ENCODE data around the gene SPATA24.
"Not testable (repeated sequence)": the region's sequence is repeated elsewhere in the genome, so short reads cannot be mapped to it uniquely, and the experiment has no call there.

The SPATA24 gene

DNA sequence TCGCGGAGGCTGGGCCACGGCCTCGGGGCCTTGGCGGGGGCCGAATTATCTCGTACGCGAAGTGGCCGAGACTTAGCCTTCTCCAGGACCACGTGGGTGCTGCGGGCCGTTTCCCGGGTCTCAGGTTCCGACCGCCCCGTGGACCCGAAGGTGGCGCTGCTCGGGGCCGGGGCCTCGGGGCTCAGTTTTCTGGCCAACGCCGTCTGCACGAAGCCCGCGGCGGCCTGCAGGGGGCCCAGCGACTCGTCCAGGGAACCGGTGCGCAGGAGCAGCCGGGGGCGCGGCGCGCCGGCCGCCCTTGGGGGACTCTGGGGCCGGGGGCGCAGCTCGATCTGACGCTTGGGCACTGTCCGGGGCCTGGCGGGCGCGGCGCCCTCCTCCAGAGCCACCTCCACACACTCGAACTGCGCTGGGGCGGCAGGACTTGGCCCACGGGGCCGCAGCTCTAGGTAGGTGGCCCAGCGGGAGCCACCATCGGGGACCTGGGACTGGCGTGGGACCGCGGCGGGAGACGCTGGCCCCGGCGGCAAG lies 9.7 kb downstream of the SPATA24 start:
- no peak for DNase-seq

DNA sequence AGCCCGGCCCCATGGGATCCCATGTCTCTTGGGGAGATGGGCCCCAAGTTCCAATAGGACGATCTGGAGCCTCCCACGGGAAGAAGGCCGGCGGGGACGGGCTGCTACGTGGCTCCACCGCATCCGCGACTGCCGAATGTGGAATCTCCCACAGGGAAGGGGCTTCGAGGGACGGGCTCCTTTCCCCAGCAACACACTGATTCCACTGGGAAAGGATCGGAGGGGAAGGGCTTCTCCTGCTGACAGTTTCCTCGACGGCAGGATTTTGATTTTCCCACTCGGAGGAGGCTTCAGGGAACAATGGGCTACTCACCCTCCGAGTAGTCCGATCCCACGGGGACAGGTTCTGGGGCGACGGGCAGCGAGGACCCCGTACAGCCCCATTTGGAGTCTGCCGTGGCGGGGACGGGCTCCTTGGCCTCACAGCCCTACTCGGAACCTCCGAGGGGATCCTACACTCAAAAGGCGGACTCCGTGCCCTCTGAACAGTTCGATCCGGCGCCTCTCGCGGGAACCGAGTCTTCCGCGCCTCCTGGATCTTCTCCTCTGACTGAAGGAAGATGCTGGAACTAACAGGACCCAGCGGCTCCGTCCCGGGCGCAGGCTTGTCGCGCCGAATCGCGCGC lies 10.3 kb downstream of the SPATA24 start:
- no peak for DNase-seq

DNA sequence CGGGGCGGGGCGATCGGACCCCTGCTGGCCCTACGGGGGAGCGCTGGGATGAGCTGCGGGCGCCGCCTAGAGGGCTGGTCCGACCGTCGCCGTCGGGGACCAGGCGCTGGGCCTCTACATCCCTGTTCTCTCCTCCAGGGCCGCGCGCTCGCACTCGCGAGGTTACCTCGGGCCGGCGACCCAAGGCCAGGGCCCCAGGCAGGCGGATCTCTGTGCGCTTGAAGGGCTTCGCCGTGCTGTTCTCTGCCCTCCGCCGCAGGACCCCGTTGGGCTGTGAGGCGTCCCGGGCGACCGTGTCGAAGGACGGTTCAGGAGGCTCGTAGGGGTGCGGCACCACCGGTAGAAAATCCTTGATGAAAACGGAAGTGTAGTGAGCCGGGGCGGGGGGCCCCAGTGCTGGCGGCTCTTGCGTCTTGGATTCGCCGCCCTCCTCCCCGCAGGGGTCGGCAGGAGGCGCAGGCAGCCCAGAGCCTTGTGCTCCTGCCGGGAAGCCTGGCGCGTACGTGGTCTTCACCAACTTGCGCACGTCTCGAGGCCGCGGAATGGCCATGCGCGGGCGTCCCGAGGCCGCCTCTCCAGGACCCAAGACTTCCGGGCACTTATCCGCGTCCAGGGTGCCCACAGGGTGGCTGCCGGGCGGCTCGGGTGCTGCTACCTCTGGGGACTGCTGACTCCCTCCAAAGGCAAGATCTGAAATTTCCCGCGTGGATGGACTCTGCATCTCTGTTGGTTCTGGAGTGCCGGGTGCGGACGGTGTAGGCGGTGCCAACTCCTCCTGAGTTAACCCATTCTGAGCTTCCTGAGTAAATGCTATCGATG lies 11.0 kb downstream of the SPATA24 start:
- no peak for DNase-seq

DNA sequence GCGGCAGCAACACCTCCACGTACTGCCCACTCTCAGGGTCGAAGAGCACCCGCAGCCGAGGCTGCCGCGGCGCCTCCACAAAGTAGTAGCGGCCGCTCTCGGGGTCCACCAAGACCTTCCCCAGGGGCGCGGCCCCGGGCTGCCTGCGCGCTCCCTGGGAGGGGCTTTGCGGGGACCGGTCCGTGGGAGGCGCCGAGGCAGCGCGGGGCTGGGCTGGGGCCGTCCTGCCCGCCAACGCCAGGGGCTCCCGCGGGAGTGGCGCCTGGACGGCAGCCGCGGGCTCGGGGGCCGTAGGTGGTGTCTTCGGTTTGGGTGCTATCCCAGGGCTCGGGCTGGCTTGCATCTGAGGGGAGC lies 11.6 kb downstream of the SPATA24 start:
- no peak for DNase-seq

DNA sequence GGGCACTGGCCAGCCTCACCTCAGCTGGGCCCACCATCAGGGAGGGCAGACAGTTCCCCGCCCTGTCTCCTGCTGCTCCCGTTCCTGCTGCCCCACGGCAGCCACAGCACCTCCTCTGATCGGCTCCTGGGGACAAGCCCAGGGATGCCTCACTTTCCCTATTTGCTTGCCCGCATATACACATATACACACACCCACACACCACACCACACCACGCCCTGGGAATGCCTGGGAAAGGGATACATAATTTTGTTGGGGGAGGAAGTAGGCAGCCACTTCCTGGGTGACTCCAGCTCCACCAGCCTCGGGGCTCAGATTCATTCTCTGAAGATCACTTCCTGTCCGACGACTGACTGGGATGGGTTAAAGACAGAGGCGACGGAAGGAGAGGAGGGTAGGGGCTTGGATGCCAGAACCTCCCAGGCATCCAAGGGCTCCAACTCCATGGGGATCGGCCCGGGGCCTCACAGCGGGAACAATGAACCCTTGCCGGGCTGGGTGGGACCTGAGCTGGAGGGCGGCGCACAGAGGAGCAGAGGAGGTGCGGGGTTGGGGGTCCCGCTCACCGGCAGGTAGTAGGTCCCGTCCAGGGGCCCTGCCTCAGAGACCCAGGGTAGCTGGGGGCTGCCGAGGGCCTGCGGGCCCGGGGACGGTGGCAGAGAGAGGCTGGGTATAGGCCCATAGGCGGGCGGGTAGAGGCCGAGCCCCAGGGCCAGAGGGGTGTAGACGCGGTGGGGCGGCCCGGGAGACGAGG lies 12.1 kb downstream of the SPATA24 start:
- no peak for DNase-seq

DNA sequence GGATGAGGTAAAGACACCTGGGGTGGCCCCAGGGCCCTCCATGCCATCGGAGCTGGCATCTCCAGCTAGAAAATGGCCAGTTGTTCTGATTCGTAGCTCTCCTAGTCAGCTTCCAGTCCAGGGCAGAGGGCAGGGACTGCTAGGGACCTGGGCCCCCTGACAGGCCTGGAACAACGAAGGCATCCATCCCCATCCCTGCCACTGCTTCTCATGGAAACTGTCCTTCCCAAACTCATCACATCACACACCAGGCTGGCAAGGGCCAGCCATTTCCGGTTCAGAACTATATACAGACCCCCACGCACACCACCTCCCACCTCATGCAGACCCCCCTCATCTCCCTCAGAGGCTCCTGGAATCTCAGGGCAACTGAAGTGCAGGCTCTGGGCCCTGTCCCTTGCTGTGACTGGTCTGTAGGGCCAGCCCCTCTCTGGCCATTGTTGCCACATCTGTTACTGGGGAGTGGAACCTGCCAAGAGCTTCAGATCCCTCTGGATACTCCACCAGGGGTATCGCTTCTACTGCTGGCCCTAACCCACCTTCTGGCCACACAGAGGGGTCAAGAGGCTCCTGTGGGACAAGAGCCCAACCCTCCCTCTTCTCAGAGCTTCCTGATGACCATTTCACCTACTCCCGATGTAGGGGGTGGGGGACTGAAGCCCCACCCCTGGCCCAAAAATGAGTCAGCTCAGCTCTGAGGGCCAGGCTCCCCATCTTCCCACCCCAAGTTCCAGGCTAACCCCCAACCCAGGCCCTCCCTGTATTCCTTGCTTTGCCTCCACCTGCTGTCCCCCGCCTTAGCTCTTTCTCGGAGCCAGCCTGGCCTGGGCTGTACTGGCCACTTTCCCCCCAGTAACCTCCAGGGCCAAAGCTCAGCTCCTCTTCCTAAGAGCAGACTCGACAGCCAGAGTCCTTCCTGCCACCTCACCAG lies 13.0 kb downstream of the SPATA24 start:
- no peak for DNase-seq

DNA sequence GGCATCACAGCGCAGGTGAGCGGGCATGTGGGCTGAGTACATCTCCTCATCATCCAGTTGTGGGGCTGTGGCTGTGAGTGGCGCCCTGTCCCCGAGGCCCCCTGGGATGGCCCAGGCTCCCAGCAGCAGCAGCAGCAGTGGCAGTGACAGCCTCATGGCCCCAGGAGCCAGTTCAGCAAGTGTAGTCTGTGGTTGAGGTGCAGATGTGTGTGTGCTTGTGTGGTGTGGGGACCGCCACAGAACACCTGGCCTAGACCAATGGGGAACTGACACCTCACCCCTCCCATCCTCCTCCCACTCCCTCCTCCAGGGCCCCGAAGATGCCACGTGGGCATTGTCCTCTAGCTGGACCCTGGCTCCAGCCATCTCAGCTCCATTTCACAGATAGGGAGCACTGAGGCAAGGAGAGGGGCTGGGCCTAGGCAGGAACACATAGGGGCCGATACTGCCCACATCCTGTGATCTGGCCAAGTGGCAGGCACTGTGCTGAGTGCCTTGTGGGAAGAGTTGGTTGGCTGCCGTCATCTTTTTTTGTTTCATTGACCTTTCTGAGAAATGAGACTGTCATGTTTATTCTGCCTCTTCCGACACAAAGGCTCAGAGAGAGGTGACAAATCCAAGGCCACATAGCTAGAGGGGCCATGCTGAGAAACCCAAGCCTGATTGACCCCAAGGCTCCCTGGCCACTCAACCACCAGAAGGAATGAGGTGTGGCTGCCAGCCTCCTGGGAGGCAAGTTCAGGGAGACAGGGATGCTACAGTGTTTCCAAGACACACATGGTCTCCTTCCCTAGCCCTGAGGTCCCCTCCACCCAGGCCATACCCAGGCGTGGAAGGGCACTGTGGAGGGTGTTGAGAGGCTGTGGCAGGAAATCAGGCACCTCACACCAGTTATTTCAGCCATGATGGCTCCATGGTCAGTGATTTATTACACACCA lies 13.9 kb downstream of the SPATA24 start, which contains the start of gene MZB1:
TSS of gene MZB1 (minus strand) at position 213 of the 938 bp plus-strand sequence. CDS start at position 156, 57 bp downstream.
- DNase-seq = no peak

DNA sequence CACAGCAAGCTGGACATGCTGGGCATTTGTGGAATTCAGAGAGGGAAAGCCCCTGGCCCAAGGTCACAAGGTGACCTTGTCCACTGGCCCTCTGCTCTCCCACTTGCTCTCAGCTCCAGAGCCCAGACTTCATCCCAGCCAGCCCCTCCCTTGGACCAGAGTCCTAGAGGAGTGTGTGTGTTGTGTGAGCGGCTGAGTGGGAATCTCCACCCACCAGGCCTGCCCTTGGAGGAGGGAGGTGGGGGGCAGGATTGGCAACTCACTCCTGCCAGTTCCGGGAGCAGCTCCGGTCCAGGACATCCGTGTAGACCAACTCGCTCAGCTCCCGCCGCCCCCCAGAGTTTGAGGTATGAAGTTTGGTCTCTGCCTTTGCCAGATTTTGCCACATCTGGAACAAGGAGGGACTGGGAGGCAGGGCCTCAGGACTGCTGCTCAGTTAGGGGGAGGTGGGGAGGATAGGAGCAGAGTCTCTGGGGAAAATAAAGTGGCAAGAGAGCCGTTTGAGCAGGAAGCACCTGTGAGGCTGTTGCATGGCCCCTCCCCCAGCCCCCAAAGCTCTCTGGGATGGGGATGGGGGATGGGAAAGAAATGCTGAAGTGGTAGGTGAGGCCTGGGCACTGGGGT lies 15.6 kb downstream of the SPATA24 start:
- DNase-seq = no peak

DNA sequence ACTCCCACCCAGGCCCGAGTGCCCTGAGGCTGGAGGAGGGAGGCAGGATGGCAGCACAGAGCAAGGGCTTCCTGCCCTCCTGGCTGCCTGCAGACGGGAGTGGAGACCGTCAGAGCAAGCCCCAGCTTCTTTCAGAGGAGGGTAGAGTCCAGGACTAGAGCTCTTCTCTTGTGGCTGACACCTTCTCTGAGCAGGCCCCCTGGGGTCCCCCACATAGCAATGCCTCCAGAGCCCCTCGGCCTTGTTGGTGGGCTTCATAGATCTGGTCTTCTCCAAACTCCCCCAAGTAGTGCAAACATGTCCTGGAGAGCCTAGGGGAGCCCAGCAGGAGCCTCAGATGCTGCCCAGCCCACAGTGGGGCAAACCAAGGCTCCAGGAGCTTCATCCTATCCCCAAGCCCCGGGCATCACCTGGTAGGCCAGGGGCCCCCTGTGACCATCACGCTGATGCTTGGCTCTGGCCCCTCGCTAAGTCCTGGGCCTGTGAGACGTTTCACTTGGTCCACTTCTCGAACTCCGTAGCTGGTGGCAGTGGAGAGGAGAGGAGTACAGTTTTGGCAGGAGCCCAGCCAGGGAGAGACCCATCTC lies 16.2 kb downstream of the SPATA24 start:
- DNase-seq = no peak

DNA sequence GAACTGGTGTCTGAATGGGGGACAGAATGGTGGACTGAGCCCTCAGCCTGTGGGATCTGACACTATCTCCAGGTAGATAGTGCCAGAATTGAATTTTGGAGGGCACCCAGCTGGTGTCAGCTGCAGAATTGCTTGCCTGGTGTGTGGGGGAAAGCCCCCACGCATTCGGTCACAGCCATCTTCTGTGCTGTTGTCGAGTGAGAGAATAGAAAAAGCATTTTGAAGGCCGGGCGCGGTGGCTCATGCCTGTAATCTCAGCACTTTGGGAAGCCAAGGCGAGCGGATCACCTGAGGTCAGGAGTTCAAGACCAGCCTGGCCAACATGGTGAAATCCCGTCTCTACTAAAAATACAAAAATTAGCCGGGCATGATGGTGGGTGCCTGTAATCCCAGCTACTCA lies 16.9 kb downstream of the SPATA24 start:
- not testable (repeated sequence) for DNase-seq

DNA sequence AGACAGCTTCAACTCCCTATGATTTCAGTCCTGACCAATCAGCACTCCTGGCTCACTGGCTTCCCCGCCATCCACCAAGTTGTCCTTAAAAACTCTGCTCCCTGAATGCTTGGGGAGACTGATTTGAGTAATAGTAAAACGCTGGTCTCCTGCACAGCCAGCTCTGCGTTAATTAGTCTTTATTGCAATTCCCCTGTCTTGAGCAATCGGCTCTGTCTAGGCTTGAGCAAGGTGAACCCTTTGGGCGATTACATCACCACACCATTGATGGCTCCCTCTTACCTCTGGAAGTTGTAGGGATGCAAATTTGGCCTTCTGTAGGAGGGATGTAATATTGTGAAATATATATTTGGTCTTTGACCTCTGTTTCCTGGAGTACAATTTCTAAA lies 17.8 kb downstream of the SPATA24 start:
- DNase-seq = no peak

DNA sequence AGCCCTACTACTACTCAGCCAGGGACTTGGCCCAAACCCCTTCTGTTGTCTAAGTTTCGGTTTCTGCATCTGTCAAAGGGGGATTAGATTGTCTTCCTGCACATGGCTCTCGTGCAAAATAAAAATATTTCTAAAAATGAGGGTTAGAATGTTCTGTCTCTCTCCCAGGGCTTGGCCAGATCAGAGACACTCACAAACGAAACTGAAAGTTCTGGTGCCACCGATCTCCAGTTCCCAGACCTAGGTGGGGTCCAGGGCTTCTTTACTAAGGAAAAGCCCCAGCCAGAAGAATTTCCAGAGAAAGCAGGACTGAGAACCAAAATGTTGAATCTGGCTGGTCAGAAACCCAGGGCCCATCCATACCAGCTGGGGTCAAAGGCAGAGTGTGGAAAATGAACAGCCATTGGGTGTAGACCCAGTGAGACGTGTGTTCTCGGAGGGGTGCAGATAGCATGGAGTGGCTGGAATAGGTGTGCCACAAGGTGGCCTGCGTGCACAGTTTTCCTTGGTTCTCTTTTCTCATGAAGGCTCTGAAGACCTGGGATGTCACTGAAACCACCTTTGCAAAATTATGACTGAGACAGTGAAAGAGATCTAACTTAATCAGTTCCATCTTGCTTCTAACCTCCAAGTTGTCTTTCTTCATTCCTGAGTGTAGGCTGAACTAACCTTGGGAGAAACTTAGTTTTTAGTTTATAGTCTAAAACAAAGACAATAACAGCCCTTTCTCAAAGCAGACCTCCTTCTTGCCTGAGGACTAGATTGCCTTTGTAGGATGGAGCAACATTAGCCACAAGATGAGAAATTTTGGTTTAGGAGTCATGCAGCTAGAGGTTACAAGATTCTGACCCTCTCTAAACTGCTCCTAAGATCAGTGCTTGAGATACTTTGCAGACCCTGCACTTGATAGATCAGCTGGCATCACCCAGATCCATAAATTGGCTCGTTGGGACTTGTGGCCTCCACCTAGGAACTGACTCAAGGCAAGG lies 18.5 kb downstream of the SPATA24 start:
- no peak for DNase-seq

DNA sequence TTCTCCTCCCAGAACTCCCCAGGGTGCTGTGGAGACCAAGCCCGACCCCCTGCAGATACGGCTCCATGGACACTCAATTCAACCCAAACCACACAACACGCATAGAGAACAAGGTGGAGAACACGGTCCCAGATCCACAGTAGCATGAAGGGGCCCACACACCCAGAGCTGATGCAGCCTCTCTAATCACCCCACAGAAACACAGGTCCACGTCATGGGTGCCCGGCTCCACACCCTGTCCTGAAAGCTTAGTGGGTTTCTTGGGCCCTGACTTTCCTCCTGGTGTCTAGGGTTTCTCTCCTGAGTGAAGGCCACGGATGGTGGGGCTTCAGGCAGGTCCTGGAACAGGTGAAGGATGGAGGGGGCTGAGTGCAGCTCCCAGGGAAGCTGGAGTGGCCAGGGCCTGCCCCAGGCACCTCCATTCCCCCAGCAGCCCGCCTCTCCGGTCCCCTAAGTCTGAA lies 19.3 kb downstream of the SPATA24 start:
- DNase-seq = no peak

DNA sequence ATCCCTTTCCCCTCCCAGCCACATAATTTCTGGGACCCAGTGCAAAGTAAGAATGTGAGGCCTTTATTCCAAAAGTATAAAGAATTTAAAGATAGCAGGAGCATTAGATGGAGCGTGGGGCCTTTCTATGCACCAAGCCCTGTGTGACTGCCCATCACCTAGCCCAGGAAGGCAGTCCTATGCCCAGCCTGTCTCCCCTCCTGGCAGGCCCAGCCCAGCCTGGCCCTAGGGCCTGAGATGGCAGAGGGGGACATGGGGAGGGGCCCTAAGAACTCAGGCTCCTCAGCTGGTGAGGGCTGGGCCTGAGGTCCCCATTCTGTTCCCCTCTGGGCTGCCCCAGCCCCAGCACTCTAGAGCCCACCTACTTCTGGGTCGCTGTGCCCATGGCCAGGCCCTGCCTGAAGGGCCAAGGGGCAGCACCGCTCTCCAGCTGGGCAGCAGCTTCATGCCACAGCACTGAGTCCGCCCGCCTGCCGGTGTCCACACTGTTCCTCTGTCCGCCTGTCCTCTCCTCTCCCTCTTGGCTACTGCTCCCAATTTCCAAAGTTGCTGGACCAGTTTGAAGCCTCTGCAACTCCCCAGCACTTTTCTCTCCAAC lies 19.8 kb downstream of the SPATA24 start:
- DNase-seq = no peak

DNA sequence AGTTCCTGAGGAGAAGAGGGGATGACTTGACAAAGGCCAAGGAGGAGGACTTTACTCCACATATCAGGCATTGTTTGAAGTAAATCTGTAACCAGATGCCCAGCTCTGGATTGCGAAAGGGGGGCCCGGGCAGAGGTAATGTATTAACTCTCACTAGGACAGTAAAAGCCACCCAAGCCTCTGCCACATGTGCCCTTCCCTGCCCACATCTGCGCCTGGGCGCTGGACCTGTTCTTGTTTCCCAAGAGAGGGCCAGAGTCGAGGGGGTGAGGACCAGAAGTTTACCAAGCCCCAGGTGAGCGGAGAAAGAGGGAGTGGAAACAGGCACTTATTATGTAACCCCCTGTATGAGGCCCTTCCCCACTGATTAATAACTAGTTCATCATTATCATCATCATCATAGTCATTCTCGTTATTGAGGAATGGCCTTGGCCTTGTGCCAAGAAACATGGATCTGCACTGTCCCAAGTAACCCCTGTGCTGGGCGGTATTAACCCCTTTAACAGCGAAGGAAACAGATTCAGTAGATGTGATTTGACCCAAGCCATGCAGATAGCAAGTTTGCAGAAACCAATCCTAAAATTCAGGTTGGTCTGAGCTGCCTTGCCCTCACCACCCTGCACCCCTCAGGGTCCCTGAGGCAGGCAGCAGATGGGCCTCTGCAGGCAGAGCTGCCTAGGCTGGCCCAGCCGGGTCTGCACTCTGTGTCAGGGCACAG lies 20.5 kb downstream of the SPATA24 start, which contains the start of gene SLC23A1:
TSS of gene SLC23A1 (minus strand) at position 23 of the 718 bp plus-strand sequence. CDS start 44 bp downstream, outside the sequence.
- DNase-seq = no peak

DNA sequence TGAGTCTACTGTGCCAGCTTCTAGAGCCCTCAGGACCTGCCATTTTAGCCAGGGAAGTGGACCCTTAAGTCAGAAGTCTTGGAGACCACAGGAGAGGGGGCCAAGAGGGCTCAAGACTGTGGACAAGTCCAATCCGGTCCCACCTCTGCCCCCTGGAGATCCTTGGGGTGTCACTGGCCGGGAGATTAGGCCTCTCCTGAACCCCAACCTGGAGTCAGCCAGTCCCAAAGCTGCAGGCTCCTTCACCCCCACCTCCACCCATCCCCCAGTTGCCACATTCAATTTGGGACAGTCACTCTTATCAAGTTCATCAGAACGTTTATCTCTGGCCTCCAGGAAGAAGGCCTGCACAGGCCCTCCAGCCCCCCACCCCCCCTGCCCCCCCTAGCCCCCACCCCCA lies 21.1 kb downstream of the SPATA24 start:
- DNase-seq = no peak

All from NCI-H1105 treated with DMSO at 0.1 percent for 48 hours (cell line).